Hepatocyte (in vitro differentiated cells): ENCODE results near the gene GRIA1.

ENCODE experiments used
- EZH2phosphoT487 ChIP-seq: fragments of 200-600 bp; sonication (generic); IDR thresholded peaks from one replicate; pipeline ENCODE4 v1.6.1; 2018; ENCODE audit warnings: antibody characterized with exemption, mild to moderate bottlenecking, low read depth, moderate library complexity; ENCODE audit not compliant: unreplicated experiment, severe bottlenecking
- TF ChIP-seq, protein P1 (sequence below): fragments of 200-600 bp; sonication (generic); IDR thresholded peaks from 2 replicates; pipeline ENCODE4 v1.5.1; 2016; ENCODE audit warnings: antibody characterized with exemption, mild to moderate bottlenecking; ENCODE audit not compliant: poor library complexity

DNA sequence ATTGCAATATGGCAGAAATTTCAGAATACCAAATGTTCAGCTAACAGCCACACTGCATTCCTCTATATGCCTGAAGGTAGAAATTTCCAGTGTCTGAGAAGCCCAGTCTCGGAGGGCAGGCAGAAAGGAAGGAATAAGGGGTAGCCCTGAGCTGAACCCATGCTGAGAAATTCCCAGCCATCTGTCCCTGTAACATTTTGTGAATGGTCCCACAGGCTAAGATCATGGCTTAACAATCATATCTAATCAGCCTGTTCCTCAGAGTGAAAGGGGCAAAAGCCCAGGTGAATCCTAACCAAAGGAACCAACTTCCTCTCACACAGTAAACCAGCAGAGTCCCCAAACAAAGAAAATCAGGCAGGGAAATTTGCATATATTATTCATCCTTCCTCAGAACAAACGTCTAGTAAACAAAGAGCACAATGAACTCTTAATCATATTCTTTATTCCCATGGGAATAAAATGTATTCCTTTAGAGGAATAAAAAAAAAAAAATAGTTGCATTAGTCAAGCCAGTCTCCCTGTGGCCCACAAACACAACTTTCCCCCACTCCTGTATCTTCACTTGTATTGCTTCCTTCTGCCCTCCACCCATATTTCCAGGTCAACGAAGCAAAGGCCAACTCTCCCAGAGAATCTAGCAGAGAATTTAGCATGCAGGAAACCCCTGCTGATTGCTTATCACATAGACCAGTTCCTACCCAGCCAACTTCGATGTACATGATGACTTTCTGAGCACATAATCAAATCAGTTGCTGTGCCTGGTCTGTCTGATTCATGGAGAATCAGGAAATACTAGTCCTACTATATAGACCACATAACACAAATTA lies 290.6 kb downstream of the GRIA1 start:
- TF ChIP-seq, protein P1, sequence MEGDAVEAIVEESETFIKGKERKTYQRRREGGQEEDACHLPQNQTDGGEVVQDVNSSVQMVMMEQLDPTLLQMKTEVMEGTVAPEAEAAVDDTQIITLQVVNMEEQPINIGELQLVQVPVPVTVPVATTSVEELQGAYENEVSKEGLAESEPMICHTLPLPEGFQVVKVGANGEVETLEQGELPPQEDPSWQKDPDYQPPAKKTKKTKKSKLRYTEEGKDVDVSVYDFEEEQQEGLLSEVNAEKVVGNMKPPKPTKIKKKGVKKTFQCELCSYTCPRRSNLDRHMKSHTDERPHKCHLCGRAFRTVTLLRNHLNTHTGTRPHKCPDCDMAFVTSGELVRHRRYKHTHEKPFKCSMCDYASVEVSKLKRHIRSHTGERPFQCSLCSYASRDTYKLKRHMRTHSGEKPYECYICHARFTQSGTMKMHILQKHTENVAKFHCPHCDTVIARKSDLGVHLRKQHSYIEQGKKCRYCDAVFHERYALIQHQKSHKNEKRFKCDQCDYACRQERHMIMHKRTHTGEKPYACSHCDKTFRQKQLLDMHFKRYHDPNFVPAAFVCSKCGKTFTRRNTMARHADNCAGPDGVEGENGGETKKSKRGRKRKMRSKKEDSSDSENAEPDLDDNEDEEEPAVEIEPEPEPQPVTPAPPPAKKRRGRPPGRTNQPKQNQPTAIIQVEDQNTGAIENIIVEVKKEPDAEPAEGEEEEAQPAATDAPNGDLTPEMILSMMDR = no peak
- no peak for TF ChIP-seq EZH2phosphoT487
